Erythroblast (primary cell): ENCODE measurements around the gene TFPI2.
"Not testable (repeated sequence)": the region's sequence is repeated elsewhere in the genome, so short reads cannot be mapped to it uniquely, and the experiment has no call there.

Experiments
- DNase-seq, 2 experiments: peaks; one replicate each; lab custom pipeline; 2025; lab: John Stamatoyannopoulos, UW
- GATA1 ChIP-seq: IDR thresholded peaks from 2 replicates; pipeline ENCODE4 v1.6.1; 2011; ENCODE audit warnings: low read depth, mild to moderate bottlenecking, control low read depth, low read length, moderate library complexity
- POLR2A ChIP-seq: IDR thresholded peaks from 2 replicates; pipeline ENCODE4 v1.6.1; 2011; ENCODE audit warnings: mild to moderate bottlenecking, low read length

The TFPI2 gene

GRCh38 chr7:93914581-93915066 is 24.1 kb upstream of the TFPI2 start:
- no peak for DNase-seq

DNA sequence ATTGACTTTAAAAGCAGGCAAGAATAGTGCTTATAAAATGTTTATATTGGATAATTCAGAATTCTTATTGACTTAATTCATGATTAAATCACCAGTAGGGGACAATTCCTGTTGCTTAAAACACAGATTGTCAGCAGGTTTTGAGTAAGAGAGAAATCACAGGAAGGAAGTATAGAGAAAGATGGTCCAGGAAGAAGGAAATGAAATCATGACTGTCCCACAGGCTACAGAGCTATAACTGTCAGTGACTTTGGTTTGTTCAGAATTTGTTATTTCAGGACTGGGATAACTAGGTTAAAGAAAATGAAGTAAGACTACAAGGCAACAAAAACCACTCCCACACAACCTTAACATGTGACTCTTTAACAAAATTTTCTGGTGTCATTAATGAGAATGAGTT is 22.6 kb upstream of the TFPI2 start:
- no peak for TF ChIP-seq POLR2A
- no peak for TF ChIP-seq GATA1
- DNase-seq, result no peak

More at GRCh38 chr7:93914581-93915066, 24.1 kb upstream of the TFPI2 start:
- no peak for TF ChIP-seq POLR2A
- no peak for TF ChIP-seq GATA1

- DNase-seq, result not testable (repeated sequence)
Measured at GRCh38 chr7:93911661-93912060, 21.1 kb upstream of the TFPI2 start.

DNA sequence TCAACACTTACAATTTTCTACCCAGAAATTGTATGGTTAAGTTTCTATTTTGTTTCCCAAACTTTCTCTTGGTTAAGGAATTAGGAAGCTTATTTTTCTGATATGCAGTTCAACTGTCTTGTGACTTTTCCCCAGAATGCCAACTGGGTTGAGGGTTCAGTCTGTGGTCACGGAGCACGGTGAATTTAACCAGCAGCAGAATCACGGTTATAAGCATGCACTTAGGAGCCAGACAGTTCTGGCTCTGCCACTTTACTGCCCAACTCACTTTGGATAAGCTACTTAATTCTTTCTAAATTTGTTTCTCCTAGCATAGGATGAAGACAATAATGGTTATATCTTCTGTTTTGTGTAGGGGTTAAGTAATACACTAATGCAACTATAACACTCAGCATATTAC is 20.7 kb upstream of the TFPI2 start:
- not testable (repeated sequence) for DNase-seq

DNA sequence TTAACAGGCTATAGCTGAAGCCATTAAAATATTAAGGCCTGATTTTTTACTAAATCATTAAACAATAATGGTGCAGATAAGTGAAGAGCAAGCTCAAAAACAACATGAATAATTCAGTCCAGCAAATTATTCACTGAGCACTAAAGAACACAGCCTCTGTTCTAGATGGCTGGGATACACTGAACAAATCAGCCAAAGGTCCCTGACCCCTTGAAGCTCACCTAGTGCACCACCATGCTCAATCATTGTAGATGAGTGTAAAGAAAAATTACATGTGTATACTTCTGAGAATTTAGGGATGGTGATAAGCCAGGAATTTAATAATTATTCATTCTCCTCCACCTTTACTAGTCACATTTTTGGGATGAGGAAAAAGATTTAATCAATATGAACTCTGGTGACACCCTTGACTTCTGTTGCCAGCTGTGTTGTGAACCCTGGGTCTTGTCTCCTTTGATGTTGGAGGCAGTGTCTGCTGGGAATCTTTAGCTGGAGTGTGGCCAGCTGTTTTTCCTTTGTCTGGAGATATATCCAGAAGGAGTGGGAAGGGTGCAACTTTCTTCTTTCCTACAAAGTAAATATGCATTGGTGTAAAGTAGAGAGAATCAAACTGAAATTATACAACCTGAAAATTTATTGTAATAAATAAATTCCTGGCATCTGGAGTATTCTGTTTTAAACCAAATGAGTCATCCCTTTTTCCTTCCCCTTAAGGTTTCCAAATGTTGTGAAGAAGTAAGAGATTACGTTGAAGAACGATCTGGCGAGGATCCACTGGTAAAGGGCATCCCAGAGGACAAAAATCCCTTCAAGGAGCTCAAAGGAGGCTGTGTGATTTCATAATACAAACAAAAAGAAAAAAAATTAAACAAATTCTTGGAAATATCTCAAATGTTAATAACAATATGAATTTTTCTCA is 19.8 kb upstream of the TFPI2 start:
- TF ChIP-seq GATA1 (no peak), POLR2A (no peak)
- no peak for DNase-seq

GRCh38 chr7:93906267-93906666 is 15.7 kb upstream of the TFPI2 start, which contains the start of gene GNGT1:
Gene GNGT1, plus strand, starts transcription at chr7:93906567. Its CDS starts 180 bp downstream, at chr7:93906747.
- no peak for DNase-seq

DNA sequence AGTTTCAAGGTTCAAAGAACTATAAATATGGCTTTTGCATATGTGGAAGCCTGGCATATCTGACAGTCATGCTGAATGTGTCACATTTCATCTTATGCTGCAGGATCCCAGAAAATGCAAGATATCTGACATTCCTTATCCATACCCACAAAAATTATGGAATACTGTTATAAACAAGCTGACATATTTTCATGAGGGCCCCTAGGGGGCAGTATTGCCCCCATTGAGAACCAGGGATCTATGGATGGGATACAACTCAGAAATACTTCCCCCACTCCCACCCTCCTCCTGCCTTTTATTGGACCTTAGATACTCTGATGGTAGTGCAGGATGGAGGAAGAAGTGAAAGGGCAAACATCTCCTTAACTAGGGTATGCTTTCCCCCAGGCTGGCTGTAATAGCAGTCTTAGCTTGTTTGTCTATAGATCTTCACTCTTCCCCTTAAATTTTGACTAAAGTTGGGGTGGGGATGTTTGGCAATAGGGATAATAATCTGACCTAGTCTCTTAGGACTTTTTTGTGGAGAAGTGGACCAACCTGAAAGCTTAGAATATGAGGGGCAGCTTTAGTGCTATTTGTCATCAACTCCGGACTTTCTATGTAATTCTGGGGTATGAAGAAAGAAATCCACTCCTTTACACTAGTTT is 12.3 kb upstream of the TFPI2 start:
- peak; percentile 40 to 61 for DNase-seq
- TF ChIP-seq POLR2A (no peak), GATA1 (no peak)

More at GRCh38 chr7:93906267-93906666, 15.7 kb upstream of the TFPI2 start, which contains the start of gene GNGT1:
- TF ChIP-seq GATA1 (no peak), POLR2A (no peak)

DNA sequence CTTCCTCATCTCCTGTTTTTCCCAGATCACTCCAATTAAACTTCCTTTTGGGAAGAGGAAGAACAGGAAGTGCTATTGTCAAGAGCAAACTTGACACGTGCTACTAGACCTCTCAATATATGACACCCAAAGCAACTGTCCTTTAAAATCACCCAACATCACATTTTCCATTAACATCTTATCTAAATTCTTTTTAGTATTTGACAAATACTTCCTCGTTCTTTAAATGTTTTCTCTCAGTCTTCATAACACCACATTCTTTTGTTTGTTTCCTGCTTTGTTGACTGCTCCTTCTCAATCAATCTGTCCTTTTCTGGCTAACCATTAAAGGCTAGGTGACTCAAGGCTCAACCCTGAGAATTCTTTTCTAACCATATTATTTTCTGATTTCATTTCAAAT is 7.1 kb upstream of the TFPI2 start:
- TF ChIP-seq POLR2A, result no peak
- no peak for TF ChIP-seq GATA1
- no peak for DNase-seq

DNA sequence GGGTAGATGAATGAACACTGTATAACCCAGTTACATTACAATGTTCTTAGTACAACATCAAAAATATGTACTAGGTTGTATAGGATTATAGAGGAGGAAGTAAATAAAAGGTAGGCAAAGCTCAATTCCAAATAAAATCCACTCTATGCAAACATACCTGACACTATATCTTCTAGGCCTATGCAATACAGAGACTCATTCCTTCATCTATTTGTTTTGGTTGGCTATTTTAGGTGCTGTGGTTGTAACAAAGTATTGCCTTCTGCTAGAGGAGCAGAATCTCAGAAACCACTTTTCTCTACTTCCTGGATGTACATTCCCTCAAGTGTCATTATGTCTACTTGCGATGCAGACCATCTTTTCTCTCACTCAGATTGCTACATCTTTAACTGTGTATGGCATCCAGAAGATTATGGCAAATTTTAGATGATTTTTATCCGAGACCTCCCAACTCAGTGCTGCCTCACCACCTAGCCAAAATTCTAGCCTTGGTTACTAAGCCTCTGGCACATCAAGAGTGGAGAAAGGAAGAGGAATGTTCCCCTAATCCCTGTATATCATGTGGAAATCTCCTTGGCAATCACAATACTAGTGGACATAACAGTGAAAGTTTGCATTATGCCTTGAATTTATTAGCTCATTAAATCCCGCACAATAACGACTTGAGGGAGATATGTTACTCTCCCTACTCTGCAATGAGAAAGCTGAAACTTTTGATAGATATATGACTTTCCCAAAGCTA is 5.5 kb upstream of the TFPI2 start:
- peak in 1 of 2 experiments; percentile 30 for DNase-seq

GRCh38 chr7:93894966-93895640 is 4.5 kb upstream of the TFPI2 start:
- peak; percentile 77 for DNase-seq
- TF ChIP-seq POLR2A (no peak), GATA1 (no peak)

More for the DNA sequence above, 5.5 kb upstream of the TFPI2 start:
- TF ChIP-seq GATA1, result no peak
- no peak for TF ChIP-seq POLR2A

- TF ChIP-seq POLR2A (no peak), GATA1 (no peak)
- no peak for DNase-seq
Measured at GRCh38 chr7:93894426-93894825, 3.9 kb upstream of the TFPI2 start.

GRCh38 chr7:93890041-93890463 is 501 bp downstream of the TFPI2 start:
- peak; percentile 2 to 3 for DNase-seq
- TF ChIP-seq GATA1, result no peak
- no peak for TF ChIP-seq POLR2A

DNA sequence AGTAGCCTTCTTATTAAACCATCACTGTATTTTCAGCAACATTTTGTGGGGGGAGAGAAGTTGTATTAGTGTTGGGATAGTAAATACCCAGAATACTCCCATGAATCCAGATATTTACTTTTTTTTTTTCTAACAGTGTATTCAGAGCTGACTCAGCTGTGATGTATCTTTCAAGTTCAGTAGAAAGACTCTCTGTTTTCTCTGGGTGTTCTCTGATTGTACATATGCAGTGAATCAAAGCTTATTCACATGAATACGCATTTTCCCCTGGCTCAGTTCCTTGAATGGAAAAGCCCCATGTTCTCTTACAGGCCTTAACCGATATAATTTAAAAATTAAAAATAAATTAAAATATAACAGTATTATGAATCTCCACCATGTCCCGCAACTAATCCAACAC is 1.3 kb downstream of the TFPI2 start:
- DNase-seq, result no peak
- TF ChIP-seq POLR2A, result no peak
- TF ChIP-seq GATA1, result no peak

DNA sequence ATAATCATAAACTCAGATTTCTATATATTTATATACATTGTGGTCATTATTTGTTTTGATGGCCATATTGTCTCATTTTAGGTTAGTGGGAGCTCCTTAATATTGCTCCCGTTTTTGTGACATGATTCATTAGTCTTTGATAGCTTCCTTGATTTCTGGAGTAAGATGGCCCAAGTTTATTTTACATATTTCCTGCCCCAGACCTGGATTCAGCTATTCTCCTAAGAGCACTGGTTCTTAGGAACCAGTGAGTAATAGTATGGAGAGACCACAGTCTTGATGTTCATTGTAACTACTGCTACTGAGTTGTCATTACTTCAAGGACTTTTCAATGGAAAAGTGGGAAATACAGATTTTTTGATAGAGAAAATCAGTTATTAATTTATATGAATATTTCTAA is 6.0 kb downstream of the TFPI2 start:
- TF ChIP-seq GATA1, result no peak
- no peak for TF ChIP-seq POLR2A
- DNase-seq, result no peak
